ENCODE measurements around the gene CHCHD3.

GRCh38 chr7:133048589-133048988, 33.3 kb downstream of the CHCHD3 start:
- TF ChIP-seq POLR2AphosphoS5 (IDR thresholded peaks at IDR 0.05): no peak
- no peak for TF ChIP-seq CTCF (IDR thresholded peaks at IDR 0.05)

Data from breast epithelium (tissue), 3 donors.